Measurements from ENCODE around the gene PLD2.

PLD2 gene, protein sequence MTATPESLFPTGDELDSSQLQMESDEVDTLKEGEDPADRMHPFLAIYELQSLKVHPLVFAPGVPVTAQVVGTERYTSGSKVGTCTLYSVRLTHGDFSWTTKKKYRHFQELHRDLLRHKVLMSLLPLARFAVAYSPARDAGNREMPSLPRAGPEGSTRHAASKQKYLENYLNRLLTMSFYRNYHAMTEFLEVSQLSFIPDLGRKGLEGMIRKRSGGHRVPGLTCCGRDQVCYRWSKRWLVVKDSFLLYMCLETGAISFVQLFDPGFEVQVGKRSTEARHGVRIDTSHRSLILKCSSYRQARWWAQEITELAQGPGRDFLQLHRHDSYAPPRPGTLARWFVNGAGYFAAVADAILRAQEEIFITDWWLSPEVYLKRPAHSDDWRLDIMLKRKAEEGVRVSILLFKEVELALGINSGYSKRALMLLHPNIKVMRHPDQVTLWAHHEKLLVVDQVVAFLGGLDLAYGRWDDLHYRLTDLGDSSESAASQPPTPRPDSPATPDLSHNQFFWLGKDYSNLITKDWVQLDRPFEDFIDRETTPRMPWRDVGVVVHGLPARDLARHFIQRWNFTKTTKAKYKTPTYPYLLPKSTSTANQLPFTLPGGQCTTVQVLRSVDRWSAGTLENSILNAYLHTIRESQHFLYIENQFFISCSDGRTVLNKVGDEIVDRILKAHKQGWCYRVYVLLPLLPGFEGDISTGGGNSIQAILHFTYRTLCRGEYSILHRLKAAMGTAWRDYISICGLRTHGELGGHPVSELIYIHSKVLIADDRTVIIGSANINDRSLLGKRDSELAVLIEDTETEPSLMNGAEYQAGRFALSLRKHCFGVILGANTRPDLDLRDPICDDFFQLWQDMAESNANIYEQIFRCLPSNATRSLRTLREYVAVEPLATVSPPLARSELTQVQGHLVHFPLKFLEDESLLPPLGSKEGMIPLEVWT

DNA sequence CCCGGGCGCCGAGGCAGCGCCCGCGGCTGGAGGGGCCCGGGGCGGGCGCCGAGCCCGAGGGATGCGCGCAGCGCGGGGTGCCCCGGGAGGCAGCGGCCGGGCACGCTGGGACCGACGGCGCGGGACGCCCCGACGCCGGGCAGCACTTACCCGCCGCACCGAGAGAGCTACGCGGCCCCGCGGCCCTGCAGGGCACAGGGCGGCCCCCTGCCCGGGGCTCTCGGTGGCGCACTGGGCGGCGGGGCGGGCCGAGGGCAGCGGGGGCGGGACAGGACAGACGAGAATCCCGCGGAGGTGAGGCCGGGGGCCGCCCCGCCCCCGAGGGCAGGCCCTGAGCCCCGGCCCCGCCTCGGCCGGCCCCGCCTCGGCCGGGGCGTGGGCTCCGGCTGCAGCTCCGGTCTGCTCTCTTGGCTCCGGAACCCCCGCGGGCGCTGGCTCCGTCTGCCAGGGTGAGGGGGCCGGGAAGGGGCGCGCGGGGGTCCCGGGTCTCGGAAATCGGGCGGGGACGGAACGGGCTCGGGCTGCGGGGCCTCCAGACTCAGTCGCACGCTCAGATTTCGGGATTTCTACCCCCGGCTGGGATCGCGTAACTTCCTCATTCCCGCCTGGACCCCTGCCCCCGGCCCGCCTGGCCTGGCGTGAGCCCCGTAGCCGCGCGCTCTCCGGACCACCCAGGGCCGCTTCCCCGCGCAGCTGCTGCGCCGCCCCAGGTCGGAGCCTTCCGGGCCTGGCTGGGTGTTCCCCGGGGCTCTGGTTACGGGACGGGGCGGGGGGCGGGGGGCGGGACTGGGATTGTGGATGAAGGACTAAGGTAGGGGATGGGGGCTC, at the start of gene PLD2:
Gene PLD2 (plus strand): TSS at position 376 of the 828 bp plus-strand sequence. CDS start 621 bp downstream, outside the sequence.
- DNase-seq, result peak; percentile 92

DNA sequence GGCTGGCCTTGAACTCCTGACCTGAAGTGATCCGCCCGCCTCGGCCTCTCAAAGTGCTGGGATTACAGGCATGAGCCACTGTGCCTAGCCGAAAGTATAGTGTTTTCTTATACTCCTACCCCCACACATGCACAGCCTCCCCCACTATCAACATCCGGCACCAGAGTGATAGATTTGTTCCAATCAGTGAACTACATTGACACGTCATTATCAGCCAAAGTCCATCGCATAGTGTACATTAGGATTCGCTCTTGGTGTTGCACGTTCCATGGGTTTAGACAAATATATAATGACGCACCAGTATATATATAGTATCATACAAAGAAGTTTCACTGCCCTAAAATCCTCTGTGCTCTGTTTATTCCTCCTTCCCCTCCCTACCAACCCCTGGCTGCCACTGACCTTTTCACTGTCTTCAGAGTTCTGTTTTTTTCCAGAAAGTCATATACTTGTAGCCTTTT, 47.1 kb upstream of the PLD2 start:
- no peak for DNase-seq

DNA sequence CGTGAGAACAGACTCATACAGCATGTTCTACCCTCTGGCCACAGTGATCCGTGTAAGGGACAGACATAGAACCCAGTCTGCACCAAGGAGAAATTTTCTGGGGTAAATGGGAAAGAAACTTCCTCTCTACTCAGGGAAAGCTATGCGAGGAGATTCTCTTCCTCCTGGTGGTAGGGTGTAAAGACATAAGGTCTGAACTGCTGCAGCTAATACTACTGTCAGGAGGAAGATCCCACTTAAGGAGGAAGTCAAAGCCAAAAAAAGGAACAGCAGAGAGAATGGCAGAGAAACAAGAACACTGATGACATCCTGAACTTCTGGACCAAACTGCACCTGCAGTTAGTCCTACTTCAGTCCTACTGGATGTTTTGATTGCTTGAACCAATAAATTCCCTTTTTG, 42.4 kb upstream of the PLD2 start:
- no peak for DNase-seq

DNA sequence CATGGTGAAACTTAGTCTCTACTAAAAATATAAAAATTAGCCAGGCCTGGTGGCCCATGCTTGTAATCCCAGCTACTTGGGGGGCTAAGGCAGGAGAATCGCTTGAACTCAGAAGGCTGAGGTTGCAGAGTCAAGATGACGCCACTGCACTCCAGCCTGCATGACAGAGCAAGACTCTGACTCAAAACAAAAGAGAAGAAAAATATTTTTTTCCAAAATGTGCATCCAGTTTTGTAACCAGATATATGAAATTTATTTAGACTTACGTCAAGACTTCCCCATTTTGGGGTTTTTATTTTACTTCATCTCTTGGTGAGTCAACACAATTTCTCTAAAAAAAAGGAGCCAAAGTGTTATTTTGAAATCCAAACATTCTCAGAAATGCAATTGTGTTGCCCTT, 40.8 kb upstream of the PLD2 start:
- DNase-seq, result no peak

DNA sequence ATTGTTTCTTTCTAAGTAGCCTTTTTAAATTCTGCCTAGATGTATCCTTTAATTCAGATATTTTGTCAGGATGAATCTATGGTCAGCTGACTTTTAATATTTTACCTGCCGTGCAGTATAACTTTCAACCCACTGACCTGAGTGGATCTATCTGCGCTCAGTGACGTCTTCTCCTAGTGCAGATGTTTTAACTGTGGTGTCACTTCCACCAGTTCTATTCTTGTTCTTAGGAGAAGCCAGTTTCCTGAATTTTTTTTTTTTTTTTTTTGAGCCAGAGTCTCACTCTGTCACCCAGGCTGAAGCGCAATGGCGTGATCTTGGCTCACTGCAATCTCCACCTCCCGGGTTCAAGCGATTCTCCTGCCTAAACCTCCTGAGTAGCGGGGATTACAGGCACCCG, 40.2 kb upstream of the PLD2 start:
- DNase-seq, result no peak

DNA sequence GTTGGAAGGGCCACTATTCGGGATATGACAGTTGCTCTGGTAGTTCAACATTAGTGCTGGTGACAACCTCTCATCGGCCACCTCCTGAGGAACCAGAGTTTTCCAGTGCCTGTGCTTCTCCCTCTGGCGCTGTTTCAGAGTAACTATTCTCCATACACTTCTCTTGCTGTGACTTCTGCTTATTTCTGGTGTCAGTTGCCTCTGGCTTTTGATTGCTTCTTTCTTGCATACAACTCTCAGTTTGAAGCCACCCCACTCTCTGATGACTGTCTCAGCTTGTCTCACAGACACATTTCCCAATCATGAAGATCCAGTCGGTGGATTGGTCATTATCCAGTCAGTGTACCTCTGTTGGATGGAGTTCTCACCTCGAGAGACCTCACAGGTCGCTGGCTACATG, 38.7 kb upstream of the PLD2 start:
- no peak for DNase-seq

DNA sequence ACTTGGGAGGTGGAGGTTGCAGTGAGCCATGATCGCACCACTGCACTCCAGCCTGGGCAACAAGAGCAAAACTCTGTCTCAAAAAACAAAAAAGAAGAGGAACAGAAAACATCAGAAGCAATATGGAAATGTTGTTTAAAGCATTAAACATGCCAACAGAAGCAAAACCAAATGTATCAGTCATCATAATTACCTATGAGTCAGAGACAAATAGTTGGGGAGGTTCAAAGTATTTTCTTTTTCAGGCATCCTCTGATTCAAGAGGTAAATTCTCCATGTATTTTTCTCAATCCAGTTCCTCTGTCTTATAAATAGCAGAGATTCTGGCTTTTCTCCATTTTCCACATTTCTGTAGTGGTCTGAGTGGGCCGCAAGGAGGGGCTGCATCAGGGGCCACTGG, 37.3 kb upstream of the PLD2 start:
- DNase-seq, result no peak

DNA sequence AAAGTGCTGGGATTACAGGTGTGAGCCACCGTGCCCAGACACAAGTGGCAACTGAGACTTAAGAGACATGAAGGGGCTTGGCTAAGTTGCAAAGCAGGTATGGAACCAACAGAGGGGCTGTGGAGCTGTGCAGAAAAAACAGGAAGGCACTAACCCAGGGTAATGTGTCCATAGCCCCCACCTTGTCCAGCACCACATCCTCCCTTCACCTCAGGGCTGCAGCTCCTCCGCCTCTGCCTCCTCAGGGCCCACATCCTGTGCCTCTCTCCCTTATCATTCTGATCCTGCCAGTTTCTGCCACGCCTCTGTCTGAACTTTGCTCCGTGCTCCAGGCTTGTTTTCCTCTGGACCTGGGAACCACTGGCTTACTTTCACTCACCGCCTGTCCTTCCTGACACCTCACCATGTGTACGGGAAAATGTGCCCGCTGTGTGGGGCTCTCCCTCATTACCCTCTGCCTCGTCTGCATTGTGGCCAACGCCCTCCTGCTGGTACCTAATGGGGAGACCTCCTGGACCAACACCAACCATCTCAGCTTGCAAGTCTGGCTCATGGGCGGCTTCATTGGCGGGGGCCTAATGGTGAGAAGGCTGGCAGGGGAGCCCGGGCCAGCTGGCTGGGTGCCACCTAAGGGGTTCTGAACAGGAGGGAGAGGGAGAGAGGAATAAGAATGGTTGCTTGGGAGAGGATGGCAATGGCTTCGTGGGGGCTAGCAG, 35.3 kb upstream of the PLD2 start, which contains the start of gene TM4SF5:
Gene TM4SF5 (plus strand): TSS at position 368 of the 716 bp plus-strand sequence. CDS start 37 bp downstream, at position 405.
- DNase-seq, result peak; percentile 15

DNA sequence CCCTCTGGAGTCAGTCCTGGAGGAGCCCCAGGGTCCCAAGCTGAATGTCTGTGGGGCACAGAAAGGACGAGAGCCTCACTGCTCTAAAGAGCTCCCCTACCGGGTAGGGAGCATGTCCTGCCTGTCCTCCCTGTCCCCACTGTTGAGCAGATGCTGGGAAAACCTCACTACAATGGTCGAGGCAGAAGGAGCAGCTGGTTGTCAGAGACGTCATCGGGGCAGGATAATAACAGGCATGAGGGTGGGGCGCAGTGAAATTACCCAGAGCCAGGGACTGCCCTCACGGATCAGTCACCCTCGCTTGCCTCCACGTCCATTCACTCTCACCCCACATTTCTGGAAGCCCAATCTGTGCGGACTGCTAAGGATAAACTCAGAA, 34.7 kb upstream of the PLD2 start:
- DNase-seq, result no peak

DNA sequence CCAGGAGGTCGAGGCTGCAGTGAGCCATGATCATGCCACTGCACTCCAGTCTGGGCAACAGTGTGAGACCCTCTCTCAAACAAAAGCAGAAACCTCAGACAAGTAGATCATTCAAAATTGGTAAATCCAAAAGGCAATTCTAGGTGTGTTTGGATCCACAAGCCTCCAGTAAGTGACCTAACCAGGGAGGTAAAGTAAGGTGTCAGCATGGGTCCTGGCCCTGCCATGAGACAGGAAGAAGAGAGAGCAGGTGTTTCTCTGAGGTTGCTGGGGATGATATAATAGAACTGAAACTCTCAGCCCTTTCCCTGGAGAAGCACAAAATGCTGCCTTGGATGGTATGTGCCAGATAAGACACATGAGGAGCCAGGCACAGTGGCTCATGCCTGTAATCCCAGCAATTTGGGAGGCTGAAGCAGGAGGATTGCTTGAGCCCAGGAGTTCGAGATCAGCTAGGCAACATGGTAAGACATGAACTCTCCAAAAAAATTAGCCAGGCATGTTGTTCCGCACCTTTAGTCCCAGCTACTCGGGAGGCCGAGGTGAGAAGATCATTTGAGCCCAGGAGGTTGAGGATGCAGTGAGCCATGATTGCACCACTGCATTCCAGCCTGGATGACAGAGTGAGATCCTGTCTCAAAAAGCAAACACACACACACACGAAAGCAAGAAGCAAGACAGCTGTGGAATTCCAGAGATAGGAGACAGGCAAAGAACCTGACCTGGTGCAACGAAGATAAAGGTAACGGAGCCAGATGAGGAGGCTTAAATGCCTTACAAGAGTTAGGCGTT, 28.8 kb upstream of the PLD2 start:
- DNase-seq, result no peak

DNA sequence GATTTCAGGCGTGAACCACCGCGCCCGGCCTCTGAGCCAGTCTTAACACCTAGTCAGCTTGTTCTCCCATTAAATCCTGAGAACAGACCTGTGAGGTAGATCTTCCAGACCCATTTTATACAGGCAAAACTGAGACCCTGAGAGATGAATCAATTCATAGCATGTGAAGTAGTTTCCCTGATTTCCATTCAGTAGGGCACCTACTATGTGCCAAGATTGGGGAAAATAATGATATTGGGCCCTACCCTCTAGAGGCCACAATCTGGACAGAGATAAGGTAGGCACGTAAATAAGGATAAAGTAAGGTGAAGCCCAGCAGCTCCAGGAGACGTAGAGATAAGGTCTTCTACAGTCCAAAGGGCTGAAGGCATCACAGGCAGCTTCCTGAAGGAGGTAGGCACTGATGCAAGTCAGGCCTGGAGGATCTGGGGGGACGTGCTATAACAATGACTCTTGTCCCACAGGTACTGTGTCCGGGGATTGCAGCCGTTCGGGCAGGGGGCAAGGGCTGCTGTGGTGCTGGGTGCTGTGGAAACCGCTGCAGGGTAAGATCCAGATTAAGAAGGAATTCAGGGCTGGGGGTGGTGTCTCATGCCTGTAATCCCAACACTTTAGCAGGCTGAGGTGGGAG, 26.5 kb upstream of the PLD2 start:
- no peak for DNase-seq

DNA sequence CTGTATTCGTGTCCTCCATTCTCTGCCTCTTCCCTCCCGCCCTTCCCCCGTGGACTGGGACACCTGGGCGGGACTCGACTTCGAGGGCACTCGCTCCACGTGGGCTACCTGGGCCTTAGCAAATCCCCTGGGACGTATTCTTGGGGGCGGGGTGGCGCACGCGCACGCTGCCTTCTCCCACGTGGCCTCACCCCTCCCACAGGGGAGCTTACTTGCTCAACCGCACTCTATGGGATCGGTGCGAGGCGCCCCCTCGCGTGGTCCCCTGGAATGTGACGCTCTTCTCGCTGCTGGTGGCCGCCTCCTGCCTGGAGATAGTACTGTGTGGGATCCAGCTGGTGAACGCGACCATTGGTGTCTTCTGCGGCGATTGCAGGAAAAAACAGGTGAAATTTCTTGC, 24.3 kb upstream of the PLD2 start:
- DNase-seq, result peak; percentile 15

DNA sequence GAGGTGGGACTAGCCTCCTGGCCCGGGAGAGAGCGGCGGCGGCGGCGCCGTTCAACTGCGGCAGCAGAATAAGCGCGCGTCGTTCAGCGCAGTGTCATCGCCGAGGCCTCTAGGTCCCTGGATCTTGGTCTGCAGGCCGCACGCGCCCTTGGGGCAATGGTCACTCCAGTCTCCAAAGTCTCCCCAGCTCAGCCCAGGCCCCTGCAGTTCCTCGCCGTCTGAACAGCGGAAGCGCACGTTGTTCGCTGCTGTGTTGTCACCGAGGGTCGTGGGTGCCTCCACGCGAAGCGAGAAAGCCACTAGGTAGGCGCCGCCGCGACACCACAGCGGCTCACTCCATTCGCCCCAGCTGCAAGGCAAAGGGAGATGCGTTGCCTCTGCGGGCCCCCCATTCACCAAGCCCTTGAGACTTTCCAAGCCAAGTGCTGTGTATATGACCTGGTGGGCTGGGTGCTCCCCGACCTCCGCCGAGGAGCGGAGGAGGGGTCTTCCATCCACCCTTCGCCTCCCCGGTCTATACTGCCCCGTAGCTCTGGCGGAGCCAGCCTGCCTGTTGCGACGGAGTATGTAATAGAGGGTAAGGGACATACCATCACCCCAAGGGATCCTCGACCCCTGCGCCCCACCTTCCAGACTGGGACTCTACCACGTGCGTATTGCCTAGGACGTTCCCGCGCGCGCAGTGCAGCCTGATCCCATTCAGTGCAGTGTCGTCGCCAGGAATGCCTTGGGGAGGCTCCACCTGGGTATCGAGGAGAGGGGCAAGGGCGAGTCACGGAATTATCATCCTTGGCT, 21.4 kb upstream of the PLD2 start:
- no peak for DNase-seq

DNA sequence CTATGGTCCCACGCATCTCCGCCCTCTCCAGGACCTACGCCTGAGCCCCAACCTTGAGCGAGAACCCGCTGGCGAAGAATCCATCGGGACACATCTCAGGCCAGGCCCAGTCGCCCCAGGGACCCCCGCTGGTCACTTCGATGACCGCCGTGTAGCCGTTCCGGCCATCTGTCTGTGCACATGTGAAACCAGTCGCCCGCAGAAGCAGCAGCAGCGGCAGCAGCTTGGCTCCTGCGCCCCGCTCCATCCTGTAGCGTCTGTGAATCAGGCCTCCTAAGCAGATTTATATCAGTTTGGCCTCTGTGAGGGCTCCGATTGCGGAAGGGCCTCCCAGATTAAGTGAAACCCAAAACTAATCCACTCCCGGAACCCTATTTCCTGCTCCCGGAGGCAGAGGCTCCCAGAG, 20.8 kb upstream of the PLD2 start, which contains the start of gene VMO1:
Gene VMO1 (minus strand): TSS at position 259 of the 406 bp plus-strand sequence. CDS start 12 bp downstream, at position 247.
- DNase-seq, result peak; percentile 16

DNA sequence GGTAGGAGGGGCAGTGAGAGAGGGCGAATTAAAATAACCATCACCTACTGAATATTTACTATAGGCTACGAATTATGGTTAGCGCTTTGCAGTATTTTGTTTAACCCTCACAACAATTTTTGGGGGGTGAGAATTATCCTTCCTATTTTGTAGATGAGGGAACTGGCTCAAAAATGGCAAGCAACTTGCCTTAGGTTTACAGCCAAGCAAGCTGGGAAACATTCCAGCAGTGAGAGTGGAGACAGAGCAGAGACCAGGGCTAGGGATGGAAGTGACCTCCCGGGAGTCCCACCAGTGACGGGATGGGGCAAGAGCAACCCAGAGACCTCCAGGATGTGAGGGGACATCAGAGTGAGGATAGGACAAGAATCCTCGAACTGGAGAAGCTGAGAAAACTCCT, 20.4 kb upstream of the PLD2 start:
- DNase-seq, result no peak

DNA sequence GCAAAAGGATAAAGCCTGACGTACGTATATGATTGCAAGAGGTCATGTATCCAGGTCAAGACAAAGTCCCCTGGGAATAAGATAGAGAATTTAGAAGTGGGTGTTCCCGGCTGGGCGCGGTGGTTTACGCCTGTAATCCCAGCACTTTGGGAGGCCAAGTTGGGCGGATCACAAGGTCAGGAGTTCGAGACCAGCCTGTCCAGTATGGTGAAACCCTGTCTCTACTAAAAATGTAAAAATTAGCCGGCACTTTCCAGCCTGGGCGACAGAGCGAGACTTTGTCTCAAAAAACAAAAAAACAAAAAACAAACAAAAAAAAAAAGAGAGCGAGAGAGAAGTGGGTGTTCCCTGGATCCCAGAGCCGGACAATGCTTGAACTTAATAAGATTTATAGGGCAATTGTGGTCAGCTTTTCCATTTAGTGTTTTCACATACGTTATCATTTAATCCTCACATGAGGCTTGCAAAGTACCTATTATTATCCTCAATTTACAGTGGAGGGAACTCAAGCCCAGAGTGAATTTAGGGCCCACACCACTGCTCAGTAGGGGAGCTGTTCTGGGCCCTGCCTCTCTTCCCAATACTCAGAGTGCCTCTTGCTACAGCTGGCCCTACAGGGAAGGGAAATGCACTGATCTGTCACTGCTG, 18.7 kb upstream of the PLD2 start:
- no peak for DNase-seq

DNA sequence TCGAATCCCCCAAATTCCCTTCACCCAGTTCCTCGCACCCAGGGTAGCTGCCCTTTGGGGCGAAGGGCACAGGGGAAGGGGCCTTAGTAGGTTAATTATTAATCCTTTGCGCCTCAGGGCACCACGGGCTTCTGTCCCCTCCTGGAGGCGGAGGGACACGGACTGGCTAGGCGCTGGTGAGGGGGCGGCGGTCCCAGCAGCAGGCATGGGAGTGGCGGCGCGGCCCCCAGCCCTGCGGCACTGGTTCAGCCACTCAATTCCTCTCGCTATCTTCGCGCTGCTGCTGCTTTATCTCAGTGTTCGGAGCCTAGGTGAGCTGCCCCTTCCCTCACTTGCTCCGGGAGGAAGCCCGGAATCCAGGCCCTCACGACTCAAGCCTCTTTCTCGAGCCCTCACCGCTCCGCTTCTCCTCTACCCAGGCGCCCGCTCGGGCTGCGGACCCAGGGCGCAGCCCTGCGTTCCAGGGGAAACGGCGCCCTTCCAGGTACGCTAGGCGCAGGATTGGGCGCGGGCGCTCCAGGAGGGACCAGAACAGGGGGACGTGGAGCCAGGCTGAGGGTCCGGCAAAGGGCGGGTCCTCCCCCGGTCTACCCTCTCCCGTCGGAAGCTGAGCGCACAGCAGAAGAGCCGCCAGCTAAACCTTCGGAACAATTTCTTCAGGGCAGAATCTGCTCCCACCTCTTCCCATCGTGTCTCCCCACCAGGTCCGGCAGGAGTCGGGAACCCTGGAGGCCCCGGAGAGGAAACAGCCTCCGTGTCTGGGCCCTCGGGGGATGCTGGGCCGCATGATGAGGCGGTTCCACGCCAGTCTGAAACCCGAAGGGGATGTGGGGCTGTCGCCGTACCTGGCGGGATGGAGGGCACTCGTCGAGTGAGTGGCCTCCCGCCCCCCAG, 17.9 kb upstream of the PLD2 start, which contains the start of gene GLTPD2:
Gene GLTPD2 (plus strand): TSS at position 158 of the 894 bp plus-strand sequence. CDS start 48 bp downstream, at position 206.
- no peak for DNase-seq

DNA sequence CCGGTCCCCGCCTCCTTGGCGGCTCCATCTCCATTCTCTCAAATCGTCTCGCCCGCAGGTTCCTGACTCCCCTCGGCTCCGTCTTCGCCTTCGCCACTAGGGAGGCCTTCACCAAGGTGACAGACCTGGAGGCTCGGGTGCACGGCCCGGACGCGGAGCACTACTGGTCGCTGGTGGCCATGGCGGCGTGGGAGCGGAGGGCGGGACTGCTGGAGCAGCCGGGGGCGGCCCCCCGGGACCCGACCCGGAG, 17.3 kb upstream of the PLD2 start:
- no peak for DNase-seq

Data from activated CD4-positive, alpha-beta T cell treated with anti-CD3 and anti-CD28 coated beads, Interleukin-10, Interleukin-2, amounts not matched to agents 100 ng/mL and 50 ng/mL, durations not matched to agents 16 hours and 8 hours (primary cell).